ENCODE results near the gene RAB11FIP3. TPM values are rescaled to one million over a fixed set of nuclear protein-coding genes. Genes with fewer than 3 reads are reported as not detected.

RAB11FIP3 gene
- total RNA-seq, 2 experiments from 2014 or later, result 29.0 to 51.2 TPM

GRCh38 chr16:524274-525040, 99.0 kb downstream of the RAB11FIP3 start:
- no peak overlapping the region for H3K4me2 ChIP-seq (ENCODE audit: low read length)
- H3K4me3 ChIP-seq (ENCODE audit: low read depth, low read length, poor library complexity, severe bottlenecking), result no peak overlapping the region
- ChIA-PET CTCF (ENCODE audit: unreplicated experiment) (no interaction called here), POLR2A (no interaction called here)
- H3K27ac ChIP-seq (ENCODE audit: low read depth, low read length, poor library complexity, severe bottlenecking), result no peak overlapping the region
- no peak overlapping the region for H2AFZ ChIP-seq (ENCODE audit: low read length)
- TF ChIP-seq, protein P1, sequence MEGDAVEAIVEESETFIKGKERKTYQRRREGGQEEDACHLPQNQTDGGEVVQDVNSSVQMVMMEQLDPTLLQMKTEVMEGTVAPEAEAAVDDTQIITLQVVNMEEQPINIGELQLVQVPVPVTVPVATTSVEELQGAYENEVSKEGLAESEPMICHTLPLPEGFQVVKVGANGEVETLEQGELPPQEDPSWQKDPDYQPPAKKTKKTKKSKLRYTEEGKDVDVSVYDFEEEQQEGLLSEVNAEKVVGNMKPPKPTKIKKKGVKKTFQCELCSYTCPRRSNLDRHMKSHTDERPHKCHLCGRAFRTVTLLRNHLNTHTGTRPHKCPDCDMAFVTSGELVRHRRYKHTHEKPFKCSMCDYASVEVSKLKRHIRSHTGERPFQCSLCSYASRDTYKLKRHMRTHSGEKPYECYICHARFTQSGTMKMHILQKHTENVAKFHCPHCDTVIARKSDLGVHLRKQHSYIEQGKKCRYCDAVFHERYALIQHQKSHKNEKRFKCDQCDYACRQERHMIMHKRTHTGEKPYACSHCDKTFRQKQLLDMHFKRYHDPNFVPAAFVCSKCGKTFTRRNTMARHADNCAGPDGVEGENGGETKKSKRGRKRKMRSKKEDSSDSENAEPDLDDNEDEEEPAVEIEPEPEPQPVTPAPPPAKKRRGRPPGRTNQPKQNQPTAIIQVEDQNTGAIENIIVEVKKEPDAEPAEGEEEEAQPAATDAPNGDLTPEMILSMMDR (conservative IDR thresholded peaks at IDR 0.05; ENCODE audit: low read length), result no peak
- TF ChIP-seq EZH2phosphoT487 (IDR thresholded peaks at IDR 0.05; ENCODE audit: borderline replicate concordance, low read depth, low read length), result no peak
- no peaks in the 10 kb centered on the region for H3K9me2 ChIP-seq (ENCODE audit: insufficient read depth, low read length)
- H3K79me2 ChIP-seq (ENCODE audit: insufficient read depth, low read depth, low read length), result peaks cover 18% of the 10 kb centered on the region
- no peak for DNase-seq (ENCODE audit: low spot score)
- no peaks in the 10 kb centered on the region for H3K9me3 ChIP-seq (ENCODE audit: low read length)
- intact Hi-C loops (cut with micrococcal nuclease; ENCODE audit: unreplicated experiment), result no loop called here
- H3K36me3 ChIP-seq (ENCODE audit: insufficient read depth, low read length), result peaks cover 4% of the 10 kb centered on the region; the same call in 1 of the 2 replicates
- no peaks in the 10 kb centered on the region for H4K20me1 ChIP-seq (ENCODE audit: insufficient read depth, low read length)
- no TSS peak for BruUV-seq (replicated peaks)
- H3K4me1 ChIP-seq (ENCODE audit: insufficient read depth, low read length, poor library complexity, severe bottlenecking), result peaks cover 22% of the 10 kb centered on the region

GRCh38 chr16:525123-525519, 99.7 kb downstream of the RAB11FIP3 start:
- Histone ChIP-seq H4K20me1 (ENCODE audit: insufficient read depth, low read length) (no peaks in the 10 kb centered on the region), H3K9me2 (ENCODE audit: insufficient read depth, low read length) (no peaks in the 10 kb centered on the region), H3K36me3 (ENCODE audit: insufficient read depth, low read length) (peaks cover 11% of the 10 kb centered on the region; the same call in 1 of the 2 replicates), H3K4me1 (ENCODE audit: insufficient read depth, low read length, poor library complexity, severe bottlenecking) (peaks cover 24% of the 10 kb centered on the region), H3K9me3 (ENCODE audit: low read length) (no peaks in the 10 kb centered on the region), H3K79me2 (ENCODE audit: insufficient read depth, low read depth, low read length) (peaks cover 25% of the 10 kb centered on the region), H2AFZ (ENCODE audit: low read length) (no peak overlapping the region), H3K4me3 (ENCODE audit: low read depth, low read length, poor library complexity, severe bottlenecking) (no peak overlapping the region), H3K27ac (ENCODE audit: low read depth, low read length, poor library complexity, severe bottlenecking) (no peak overlapping the region), H3K4me2 (ENCODE audit: low read length) (peak overlapping the region; percentile 90)
- intact Hi-C loops (cut with micrococcal nuclease; ENCODE audit: unreplicated experiment), result no loop called here
- ChIA-PET POLR2A (no interaction called here), CTCF (ENCODE audit: unreplicated experiment) (no interaction called here)
- DNase-seq (ENCODE audit: low spot score), result peak; percentile 11
- no TSS peak for BruUV-seq (replicated peaks)
- no peak for TF ChIP-seq EZH2phosphoT487 (IDR thresholded peaks at IDR 0.05; ENCODE audit: borderline replicate concordance, low read depth, low read length)
- TF ChIP-seq, protein P1 (conservative IDR thresholded peaks at IDR 0.05; ENCODE audit: low read length), result no peak

- Histone ChIP-seq H2AFZ (ENCODE audit: low read length) (no peak overlapping the region), H4K20me1 (ENCODE audit: insufficient read depth, low read length) (no peaks in the 10 kb centered on the region), H3K36me3 (ENCODE audit: insufficient read depth, low read length) (peaks cover 13% of the 10 kb centered on the region; the same call in 1 of the 2 replicates), H3K4me3 (ENCODE audit: low read depth, low read length, poor library complexity, severe bottlenecking) (peak overlapping the region; percentile 76), H3K9me3 (ENCODE audit: low read length) (no peaks in the 10 kb centered on the region), H3K27ac (ENCODE audit: low read depth, low read length, poor library complexity, severe bottlenecking) (no peak overlapping the region), H3K4me2 (ENCODE audit: low read length) (peak overlapping the region; percentile 90), H3K4me1 (ENCODE audit: insufficient read depth, low read length, poor library complexity, severe bottlenecking) (peaks cover 24% of the 10 kb centered on the region), H3K9me2 (ENCODE audit: insufficient read depth, low read length) (no peaks in the 10 kb centered on the region), H3K79me2 (ENCODE audit: insufficient read depth, low read depth, low read length) (peaks cover 30% of the 10 kb centered on the region)
- DNase-seq (ENCODE audit: low spot score), result no peak
- no peak for TF ChIP-seq EZH2phosphoT487 (IDR thresholded peaks at IDR 0.05; ENCODE audit: borderline replicate concordance, low read depth, low read length)
- TF ChIP-seq, protein P1 (conservative IDR thresholded peaks at IDR 0.05; ENCODE audit: low read length), result no peak
- intact Hi-C loops (cut with micrococcal nuclease; ENCODE audit: unreplicated experiment), result no loop called here
- no TSS peak for BruUV-seq (replicated peaks)
- ChIA-PET POLR2A (no interaction called here), CTCF (ENCODE audit: unreplicated experiment) (no interaction called here)
These were observed 100.2 kb downstream of the RAB11FIP3 start for GRCh38 chr16:525520-526180.

Measured in OCI-LY7 (cell line).